Cardiac fibroblast (primary cell): ENCODE data around the gene SVOPL.

Experiments used
- DNase-seq, 2 donors: peaks; one replicate each; pipeline versions ENCODE4 v3.0.0 to v3.0.0-alpha.2; 2010; ENCODE audit warnings: low read depth in 2 of 2
- H3K4me3 ChIP-seq, 2 donors: replicated peaks in 1 of 2; 1 replicate in 1 of 2; 2 replicates in 1 of 2; pipeline ENCODE4 v1.5.1; 2011; ENCODE audit warnings: low read depth in 2 of 2, low read length in 2 of 2, mild to moderate bottlenecking in 2 of 2, moderate library complexity in 1 of 2
- TF ChIP-seq, protein P1 (sequence below): IDR thresholded peaks from one replicate; pipeline ENCODE4 v1.5.1; 2011; ENCODE audit warnings: low read depth, mild to moderate bottlenecking, low read length, inconsistent platforms

Gene SVOPL

DNA sequence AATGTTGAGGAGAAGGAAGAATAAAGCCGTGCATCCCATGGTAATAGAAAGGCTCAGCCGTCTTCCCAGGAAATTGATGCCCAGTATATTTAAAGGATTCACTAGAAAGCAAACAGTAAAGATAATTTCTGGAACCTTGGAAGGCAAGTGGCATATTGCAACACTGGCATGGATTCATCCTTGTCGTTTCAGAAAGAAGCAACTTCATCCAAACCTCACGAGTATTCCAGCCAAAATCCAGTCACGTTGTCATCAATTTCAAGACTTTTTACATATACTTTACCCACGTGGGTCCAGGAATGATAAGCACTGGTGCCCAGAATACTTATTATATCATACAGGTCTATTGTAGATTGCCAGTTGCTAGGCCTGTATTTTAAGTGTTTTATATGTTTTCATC lies 73.8 kb downstream of the SVOPL start:
- TF ChIP-seq, protein P1, sequence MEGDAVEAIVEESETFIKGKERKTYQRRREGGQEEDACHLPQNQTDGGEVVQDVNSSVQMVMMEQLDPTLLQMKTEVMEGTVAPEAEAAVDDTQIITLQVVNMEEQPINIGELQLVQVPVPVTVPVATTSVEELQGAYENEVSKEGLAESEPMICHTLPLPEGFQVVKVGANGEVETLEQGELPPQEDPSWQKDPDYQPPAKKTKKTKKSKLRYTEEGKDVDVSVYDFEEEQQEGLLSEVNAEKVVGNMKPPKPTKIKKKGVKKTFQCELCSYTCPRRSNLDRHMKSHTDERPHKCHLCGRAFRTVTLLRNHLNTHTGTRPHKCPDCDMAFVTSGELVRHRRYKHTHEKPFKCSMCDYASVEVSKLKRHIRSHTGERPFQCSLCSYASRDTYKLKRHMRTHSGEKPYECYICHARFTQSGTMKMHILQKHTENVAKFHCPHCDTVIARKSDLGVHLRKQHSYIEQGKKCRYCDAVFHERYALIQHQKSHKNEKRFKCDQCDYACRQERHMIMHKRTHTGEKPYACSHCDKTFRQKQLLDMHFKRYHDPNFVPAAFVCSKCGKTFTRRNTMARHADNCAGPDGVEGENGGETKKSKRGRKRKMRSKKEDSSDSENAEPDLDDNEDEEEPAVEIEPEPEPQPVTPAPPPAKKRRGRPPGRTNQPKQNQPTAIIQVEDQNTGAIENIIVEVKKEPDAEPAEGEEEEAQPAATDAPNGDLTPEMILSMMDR = no peak
- no peak overlapping the region for H3K4me3 ChIP-seq
- no peak for DNase-seq

DNA sequence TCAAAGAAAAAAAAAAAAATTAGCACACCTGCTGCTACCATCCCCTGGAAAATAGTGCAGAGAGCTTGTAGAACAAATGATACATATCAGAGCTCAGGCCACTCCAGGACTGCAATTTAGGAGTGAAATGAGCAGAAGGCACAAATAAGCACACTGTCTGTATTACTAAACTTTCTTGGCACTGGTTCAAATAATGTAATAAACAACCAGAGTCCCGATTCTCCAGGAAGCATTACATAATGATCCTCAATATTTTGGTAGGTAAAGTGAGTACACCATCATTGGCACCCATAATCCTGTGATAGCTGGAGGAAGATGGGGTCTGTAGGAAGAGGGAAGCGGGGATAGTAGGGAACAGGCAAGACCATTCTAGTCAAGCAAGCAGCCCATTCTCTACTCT lies 74.3 kb downstream of the SVOPL start:
- H3K4me3 ChIP-seq = no peak overlapping the region
- TF ChIP-seq, protein P1 = no peak
- DNase-seq = no peak

DNA sequence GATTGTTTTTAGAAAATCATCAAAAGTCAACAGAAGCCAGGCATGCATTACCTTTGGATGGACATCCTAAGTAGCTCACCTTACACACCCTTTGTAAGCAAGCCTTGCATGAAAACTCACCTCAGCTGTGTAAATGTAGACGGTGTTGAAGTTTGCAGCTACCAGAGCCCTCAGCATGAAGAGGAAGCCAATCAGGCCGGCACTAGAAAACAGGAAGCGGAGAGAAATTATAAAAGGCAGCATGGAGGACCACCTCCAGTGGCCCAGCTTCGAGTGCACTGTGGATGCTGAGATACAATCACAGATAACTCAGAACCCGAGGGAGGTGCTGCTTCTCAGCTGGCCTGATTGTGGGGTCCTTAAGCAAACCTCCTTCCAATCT lies 75.3 kb downstream of the SVOPL start:
- no peak for DNase-seq
- TF ChIP-seq, protein P1 = no peak

DNA sequence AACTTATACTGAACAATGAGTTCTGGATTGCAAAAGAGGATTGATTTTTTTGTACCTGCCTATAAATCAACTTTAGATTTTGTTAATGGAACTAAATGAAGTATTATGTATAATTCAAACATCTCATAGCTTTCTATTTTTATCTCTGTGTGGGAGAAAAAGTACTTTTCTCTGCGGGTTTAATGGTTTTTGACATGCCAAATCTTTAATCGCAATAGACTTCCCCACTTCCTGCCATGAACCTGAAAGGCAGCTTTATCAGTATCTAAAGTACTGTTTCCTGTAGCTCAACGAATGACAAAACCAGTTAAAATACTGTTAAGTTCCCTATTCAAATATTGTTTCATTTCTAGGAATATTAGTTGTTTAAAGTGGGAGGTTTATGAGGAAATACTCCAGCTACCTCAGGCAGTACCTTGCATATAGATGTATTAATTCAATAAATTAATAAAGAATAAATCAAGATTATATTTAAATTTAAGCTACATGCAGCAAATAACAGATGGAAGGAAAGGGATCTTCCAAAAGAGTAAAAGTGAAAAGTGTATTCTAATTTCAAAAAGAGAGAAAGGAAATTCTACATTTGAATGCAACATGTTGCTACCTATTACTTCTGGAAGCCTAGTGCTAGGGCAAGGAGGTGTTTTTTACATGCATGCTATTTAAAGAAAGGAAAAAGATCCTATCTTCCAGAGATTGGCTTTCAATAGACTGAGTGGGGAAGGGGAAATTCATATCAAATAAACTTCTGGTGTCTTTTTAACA lies 75.9 kb downstream of the SVOPL start:
- no peak overlapping the region for H3K4me3 ChIP-seq
- TF ChIP-seq, protein P1 = no peak
- no peak for DNase-seq

More for the DNA sequence above, 75.3 kb downstream of the SVOPL start:
- H3K4me3 ChIP-seq = no peak overlapping the region

DNA sequence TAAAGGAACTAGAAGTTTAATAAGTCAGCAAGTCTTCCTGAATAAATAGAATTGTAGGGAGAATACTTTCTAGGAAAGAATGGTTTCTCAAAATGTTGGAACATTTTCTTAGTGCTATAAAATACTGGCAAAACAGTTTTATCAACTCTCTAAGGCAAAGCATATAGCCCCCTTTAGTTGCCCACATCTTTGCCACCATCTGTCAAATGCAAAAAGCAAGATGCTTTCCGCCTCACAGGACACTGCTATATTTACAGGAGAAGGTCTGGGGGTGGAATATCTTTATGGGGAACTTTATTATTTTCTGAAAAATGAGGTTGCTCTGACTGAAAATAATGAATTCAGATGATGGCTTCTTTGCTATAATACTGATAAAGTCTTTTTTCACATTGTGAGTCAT lies 78.3 kb downstream of the SVOPL start:
- TF ChIP-seq, protein P1 = no peak
- DNase-seq = no peak
- no peak overlapping the region for H3K4me3 ChIP-seq

DNA sequence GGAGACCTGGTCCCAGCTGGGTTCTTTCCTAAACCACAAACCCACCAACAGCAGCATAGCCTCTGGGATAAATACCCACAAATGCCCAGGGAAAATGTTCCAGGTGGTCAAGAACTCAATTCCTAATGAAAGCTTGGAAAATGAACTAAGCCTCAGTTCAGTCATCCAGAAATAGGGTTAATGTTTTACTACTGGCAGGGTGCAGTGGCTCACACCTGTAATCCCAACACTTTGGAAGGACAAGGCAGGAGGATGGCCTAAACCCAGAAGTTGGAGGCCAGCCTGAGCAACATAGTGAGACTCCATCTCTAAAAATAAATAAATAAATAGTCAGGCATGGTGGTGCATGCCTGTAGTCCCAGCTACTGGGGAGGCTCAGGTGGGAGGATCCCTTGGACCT lies 82.2 kb downstream of the SVOPL start:
- TF ChIP-seq, protein P1 = no peak
- no peak overlapping the region for H3K4me3 ChIP-seq
- no peak for DNase-seq

DNA sequence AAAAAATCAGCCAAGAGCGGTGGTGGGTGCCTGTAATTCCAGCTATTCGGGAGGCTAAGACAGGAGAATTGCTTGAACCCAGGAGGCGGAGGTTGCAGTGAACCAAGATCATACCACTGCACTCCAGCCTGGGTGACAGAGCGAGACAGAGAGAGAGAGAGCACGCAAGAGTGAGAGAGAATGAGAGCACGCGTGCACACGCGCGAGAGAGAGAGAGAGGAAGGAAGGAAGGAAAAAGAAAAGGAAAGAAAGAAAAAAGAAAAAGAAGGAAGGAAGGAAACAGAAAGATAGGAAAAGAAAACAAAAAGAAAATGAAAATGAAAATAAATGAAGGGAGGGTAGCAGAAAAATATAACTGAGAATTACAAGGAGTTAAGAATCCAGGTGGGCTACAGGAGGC lies 82.7 kb downstream of the SVOPL start:
- TF ChIP-seq, protein P1 = no peak
- no peak for DNase-seq
- H3K4me3 ChIP-seq = no peak overlapping the region
